ENCODE measurements around the gene IL17RC. TPM values are rescaled to one million over a fixed set of nuclear protein-coding genes. Genes with fewer than 3 reads are reported as not detected.

Gene IL17RC
- polyA plus RNA-seq, 3 donors = 8.3 to 17.9 (median 9.3) TPM

DNA sequence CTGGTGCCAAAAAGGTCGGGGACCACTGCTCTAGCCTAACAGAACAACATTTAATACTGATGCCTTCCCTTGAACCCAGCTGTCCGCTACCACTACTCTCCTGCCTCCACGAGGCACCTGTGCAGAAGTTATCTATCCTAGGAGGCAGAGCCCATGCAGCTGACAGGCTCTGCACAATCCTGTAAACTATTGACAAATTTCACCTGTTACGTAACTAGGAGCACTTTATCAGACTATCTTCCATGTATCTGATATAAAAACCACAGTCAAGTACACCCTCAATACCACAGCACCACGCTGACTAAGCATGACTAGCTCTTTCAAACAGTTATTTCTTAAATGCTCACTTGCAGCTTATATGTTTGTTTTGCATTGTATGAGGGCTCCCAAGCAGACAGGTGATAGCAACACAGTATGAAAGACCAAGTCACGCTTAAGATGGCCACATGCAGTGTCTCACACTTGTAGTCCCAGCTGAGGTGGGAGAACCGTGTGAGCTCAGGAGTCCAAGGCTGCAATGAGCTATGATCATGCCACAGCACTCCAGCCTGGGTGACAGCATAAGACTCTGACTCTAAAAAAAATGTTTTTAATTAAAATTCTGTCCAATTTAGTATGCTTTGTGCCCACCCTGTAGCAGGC lies 4.5 kb upstream of the IL17RC start:
- H3K36me3 Mint-ChIP-seq = no peaks in the 10 kb centered on the region
- peak overlapping the region in 1 of 2 donors; percentile 59 for H3K4me3 Mint-ChIP-seq
- H4K20me1 ChIP-seq (ENCODE audit: insufficient read depth, low read length) = no peaks in the 10 kb centered on the region
- no peak overlapping the region for H2AFZ ChIP-seq (ENCODE audit: insufficient read depth, low read depth, low read length, poor library complexity, severe bottlenecking)
- no peaks in the 10 kb centered on the region for H3K27me3 Mint-ChIP-seq (ENCODE audit: low read depth in 3 of 3)
- H3K9me3 Mint-ChIP-seq = no peaks in the 10 kb centered on the region
- no peak overlapping the region for H3K27ac ChIP-seq (ENCODE audit: low read depth in 1 of 2, low read length in 2 of 2)
- H3K9me3 ChIP-seq (replicated peaks in 1 of 2; ENCODE audit: control insufficient read depth in 1 of 2, insufficient read depth in 1 of 2, low read length in 2 of 2) = no peaks in the 10 kb centered on the region
- no peaks in the 10 kb centered on the region for H3K36me3 ChIP-seq (replicated peaks in 1 of 2; ENCODE audit: control insufficient read depth in 1 of 2, insufficient read depth in 2 of 2, low read length in 2 of 2)
- H3K27ac Mint-ChIP-seq = peak overlapping the region in 2 of 7 donors; percentile 28 to 77
- H3K4me1 ChIP-seq (ENCODE audit: control insufficient read depth in 1 of 2, insufficient read depth in 2 of 2, low read length in 2 of 2) = peaks cover 34 to 46% of the 10 kb centered on the region in 2 donors
- peak in 1 of 3 donors; percentile 11 for DNase-seq
- no peak overlapping the region for H3K4me2 ChIP-seq (replicated peaks; ENCODE audit: extremely low read depth, low read length, poor library complexity, severe bottlenecking)
- 14% methylated on average over 6 of the region's 7 CpGs for WGBS (ENCODE audit: insufficient coverage)
- TF ChIP-seq, protein P1, sequence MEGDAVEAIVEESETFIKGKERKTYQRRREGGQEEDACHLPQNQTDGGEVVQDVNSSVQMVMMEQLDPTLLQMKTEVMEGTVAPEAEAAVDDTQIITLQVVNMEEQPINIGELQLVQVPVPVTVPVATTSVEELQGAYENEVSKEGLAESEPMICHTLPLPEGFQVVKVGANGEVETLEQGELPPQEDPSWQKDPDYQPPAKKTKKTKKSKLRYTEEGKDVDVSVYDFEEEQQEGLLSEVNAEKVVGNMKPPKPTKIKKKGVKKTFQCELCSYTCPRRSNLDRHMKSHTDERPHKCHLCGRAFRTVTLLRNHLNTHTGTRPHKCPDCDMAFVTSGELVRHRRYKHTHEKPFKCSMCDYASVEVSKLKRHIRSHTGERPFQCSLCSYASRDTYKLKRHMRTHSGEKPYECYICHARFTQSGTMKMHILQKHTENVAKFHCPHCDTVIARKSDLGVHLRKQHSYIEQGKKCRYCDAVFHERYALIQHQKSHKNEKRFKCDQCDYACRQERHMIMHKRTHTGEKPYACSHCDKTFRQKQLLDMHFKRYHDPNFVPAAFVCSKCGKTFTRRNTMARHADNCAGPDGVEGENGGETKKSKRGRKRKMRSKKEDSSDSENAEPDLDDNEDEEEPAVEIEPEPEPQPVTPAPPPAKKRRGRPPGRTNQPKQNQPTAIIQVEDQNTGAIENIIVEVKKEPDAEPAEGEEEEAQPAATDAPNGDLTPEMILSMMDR (IDR thresholded peaks at IDR 0.05) = no peak
- no peak overlapping the region for H3K4me3 ChIP-seq (replicated peaks in 1 of 3; ENCODE audit: low read depth in 2 of 3, low read length in 3 of 3)
- peaks cover 46% of the 10 kb centered on the region for H3K4me1 Mint-ChIP-seq
- H3K9ac ChIP-seq (ENCODE audit: insufficient read depth, low read length, poor library complexity, severe bottlenecking) = no peak overlapping the region
- H3K79me2 ChIP-seq (ENCODE audit: insufficient read depth, low read length) = no peaks in the 10 kb centered on the region
- no peaks in the 10 kb centered on the region for H3K27me3 ChIP-seq (ENCODE audit: control insufficient read depth in 2 of 2, insufficient read depth in 2 of 2, low read length in 2 of 2)
- intact Hi-C loops (cut with micrococcal nuclease) = no loop called here

DNA sequence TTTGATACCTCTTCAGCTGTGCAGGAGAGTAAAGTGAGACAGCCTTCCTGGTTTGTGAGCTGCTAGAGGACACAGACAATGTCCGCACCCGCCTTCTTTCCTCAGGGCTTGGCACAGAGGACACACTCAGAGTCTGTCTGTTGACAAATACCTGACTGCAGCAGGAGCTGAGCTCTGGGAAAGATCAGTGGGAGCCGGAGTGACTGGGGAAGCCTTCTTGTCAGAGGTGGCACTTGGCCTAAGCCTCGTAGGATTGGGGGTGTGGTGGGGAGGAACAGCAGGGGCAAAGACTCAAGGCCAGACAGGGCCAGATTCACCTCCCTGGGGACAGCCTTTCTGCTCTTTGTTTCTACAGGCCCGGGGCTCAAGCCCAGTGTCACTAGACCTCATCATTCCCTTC lies 3.3 kb upstream of the IL17RC start:
- Mint-ChIP-seq H3K9me3 (no peaks in the 10 kb centered on the region), H3K27me3 (ENCODE audit: low read depth in 3 of 3) (no peaks in the 10 kb centered on the region), H3K27ac (no peak overlapping the region), H3K4me3 (no peak overlapping the region), H3K4me1 (peaks cover 53% of the 10 kb centered on the region), H3K36me3 (no peaks in the 10 kb centered on the region)
- H3K4me1 ChIP-seq (ENCODE audit: control insufficient read depth in 1 of 2, insufficient read depth in 2 of 2, low read length in 2 of 2) = peaks cover 35 to 50% of the 10 kb centered on the region in 2 donors
- no peaks in the 10 kb centered on the region for H3K9me3 ChIP-seq (replicated peaks in 1 of 2; ENCODE audit: control insufficient read depth in 1 of 2, insufficient read depth in 1 of 2, low read length in 2 of 2)
- no peak for DNase-seq
- no peak overlapping the region for H3K4me2 ChIP-seq (replicated peaks; ENCODE audit: extremely low read depth, low read length, poor library complexity, severe bottlenecking)
- WGBS (ENCODE audit: insufficient coverage) = 91% methylated on average over 4 of the region's 5 CpGs
- TF ChIP-seq, protein P1 (IDR thresholded peaks at IDR 0.05) = no peak
- H3K36me3 ChIP-seq (replicated peaks in 1 of 2; ENCODE audit: control insufficient read depth in 1 of 2, insufficient read depth in 2 of 2, low read length in 2 of 2) = no peaks in the 10 kb centered on the region
- no peak overlapping the region for H3K9ac ChIP-seq (ENCODE audit: insufficient read depth, low read length, poor library complexity, severe bottlenecking)
- H3K27ac ChIP-seq (ENCODE audit: low read depth in 1 of 2, low read length in 2 of 2) = no peak overlapping the region
- no peaks in the 10 kb centered on the region for H4K20me1 ChIP-seq (ENCODE audit: insufficient read depth, low read length)
- H2AFZ ChIP-seq (ENCODE audit: insufficient read depth, low read depth, low read length, poor library complexity, severe bottlenecking) = no peak overlapping the region
- no peaks in the 10 kb centered on the region for H3K27me3 ChIP-seq (ENCODE audit: control insufficient read depth in 2 of 2, insufficient read depth in 2 of 2, low read length in 2 of 2)
- no peaks in the 10 kb centered on the region for H3K79me2 ChIP-seq (ENCODE audit: insufficient read depth, low read length)
- intact Hi-C loops (cut with micrococcal nuclease) = no loop called here
- H3K4me3 ChIP-seq (replicated peaks in 1 of 3; ENCODE audit: low read depth in 2 of 3, low read length in 3 of 3) = no peak overlapping the region
